ENCODE results near the gene SRGAP1. TPM values are rescaled to one million over a fixed set of nuclear protein-coding genes. Genes with fewer than 3 reads are reported as not detected.

The SRGAP1 gene
- total RNA-seq, 1 donor from 2014 or later: 2.3 TPM

DNA sequence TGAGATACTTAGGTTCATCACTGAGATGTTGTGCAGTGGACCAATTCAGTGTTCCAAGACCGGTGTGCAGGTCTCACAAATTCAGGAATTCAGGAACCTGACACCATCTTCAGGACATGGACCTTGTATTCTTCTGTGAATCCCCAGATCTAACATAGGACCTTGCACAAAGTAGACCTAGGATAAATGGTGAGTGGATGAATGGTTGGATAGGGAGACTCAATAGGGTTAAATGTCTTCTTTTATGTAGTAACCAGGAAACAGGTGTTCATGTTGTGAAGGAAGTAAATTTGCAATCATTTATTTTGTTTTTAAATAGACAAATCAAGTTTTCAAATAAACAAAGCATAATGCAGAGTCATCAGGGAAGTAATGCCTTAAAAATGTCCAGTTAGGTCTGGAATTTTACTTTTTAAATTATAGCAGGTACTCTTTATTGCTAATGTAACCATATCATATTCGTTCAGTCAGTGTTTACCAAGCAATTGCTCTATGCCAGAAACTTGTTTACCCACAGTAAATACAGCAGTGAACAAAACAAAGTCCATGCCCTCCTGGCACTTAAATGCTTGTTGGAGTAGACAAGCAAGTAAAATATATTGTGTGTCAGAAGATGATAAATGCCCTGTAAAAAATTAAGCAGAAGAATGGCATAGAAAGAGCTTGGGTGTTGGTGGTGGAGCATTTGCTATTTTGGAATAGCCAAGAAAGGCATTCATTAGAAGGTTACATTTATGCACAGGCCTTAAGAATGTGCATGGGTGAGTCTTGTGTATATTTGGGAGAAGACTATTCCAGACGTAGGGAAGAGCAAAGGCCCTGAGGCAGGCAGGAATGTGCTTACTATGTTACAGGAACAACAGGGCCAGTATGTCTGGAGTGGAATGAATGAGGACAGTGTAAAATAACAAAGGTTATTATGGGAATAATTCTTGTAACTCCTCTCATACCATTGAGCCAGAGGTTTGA, 38.5 kb upstream of the SRGAP1 start:
- H3K36me3 ChIP-seq: peaks cover 33% of the 10 kb centered on the region
- no peak for DNase-seq
- no peak overlapping the region for H3K4me3 ChIP-seq
- intact Hi-C loops (cut with micrococcal nuclease): no loop called here
- H3K27me3 ChIP-seq (ENCODE audit: low read depth): no peaks in the 10 kb centered on the region
- H3K27ac ChIP-seq (replicated peaks): no peak overlapping the region
- H3K9me3 ChIP-seq (replicated peaks): no peaks in the 10 kb centered on the region
- peaks cover 5% of the 10 kb centered on the region for H3K4me1 ChIP-seq
- TF ChIP-seq, protein P1, sequence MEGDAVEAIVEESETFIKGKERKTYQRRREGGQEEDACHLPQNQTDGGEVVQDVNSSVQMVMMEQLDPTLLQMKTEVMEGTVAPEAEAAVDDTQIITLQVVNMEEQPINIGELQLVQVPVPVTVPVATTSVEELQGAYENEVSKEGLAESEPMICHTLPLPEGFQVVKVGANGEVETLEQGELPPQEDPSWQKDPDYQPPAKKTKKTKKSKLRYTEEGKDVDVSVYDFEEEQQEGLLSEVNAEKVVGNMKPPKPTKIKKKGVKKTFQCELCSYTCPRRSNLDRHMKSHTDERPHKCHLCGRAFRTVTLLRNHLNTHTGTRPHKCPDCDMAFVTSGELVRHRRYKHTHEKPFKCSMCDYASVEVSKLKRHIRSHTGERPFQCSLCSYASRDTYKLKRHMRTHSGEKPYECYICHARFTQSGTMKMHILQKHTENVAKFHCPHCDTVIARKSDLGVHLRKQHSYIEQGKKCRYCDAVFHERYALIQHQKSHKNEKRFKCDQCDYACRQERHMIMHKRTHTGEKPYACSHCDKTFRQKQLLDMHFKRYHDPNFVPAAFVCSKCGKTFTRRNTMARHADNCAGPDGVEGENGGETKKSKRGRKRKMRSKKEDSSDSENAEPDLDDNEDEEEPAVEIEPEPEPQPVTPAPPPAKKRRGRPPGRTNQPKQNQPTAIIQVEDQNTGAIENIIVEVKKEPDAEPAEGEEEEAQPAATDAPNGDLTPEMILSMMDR (IDR thresholded peaks at IDR 0.05; ENCODE audit: borderline replicate concordance): no peak

DNA sequence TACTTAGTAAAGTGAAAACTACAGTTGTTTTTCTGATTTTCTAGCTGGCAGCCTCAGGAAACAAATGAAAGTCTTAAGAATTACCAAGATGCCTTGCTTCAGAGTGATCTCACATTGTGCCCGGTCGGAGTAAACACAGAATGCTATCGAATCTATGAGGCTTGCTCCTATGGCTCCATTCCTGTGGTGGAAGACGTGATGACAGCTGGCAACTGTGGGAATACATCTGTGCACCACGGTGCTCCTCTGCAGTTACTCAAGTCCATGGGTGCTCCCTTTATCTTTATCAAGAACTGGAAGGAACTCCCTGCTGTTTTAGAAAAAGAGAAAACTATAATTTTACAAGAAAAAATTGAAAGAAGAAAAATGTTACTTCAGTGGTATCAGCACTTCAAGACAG, 35.9 kb upstream of the SRGAP1 start:
- peaks cover 5% of the 10 kb centered on the region for H3K4me1 ChIP-seq
- H3K27ac ChIP-seq (replicated peaks): no peak overlapping the region
- H3K9me3 ChIP-seq (replicated peaks): no peaks in the 10 kb centered on the region
- H3K36me3 ChIP-seq: peaks cover 33% of the 10 kb centered on the region
- no peaks in the 10 kb centered on the region for H3K27me3 ChIP-seq (ENCODE audit: low read depth)
- intact Hi-C loops (cut with micrococcal nuclease): no loop called here
- no peak overlapping the region for H3K4me3 ChIP-seq
- TF ChIP-seq, protein P1 (IDR thresholded peaks at IDR 0.05; ENCODE audit: borderline replicate concordance): no peak
- no peak for DNase-seq

GRCh38 chr12:63809566-63809965, 34.9 kb upstream of the SRGAP1 start:
- no peaks in the 10 kb centered on the region for H3K27me3 ChIP-seq (ENCODE audit: low read depth)
- no peaks in the 10 kb centered on the region for H3K9me3 ChIP-seq (replicated peaks)
- DNase-seq: no peak
- peaks cover 5% of the 10 kb centered on the region for H3K4me1 ChIP-seq
- intact Hi-C loops (cut with micrococcal nuclease): no loop called here
- H3K36me3 ChIP-seq: peaks cover 33% of the 10 kb centered on the region
- no peak overlapping the region for H3K27ac ChIP-seq (replicated peaks)
- TF ChIP-seq, protein P1 (IDR thresholded peaks at IDR 0.05; ENCODE audit: borderline replicate concordance): no peak
- no peak overlapping the region for H3K4me3 ChIP-seq

DNA sequence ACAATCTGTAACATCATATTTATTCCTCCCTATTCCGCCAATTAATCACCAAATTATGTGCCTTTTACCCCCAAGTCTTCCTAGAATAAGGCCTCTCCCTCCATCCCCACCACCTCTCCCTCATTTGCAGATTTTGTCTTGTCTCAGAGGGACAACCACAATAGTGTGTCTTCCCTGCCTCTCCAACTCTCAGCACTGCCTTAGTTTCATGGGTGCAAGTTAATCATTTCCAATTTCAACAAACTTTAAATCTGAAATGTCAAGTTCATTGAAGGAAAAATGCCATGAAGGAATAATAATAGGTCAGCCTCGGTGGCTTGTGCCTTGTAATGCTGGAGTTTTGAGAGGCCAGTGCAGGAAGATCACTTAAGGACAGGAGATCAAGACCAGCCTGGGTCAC, 33.2 kb upstream of the SRGAP1 start:
- TF ChIP-seq, protein P1 (IDR thresholded peaks at IDR 0.05; ENCODE audit: borderline replicate concordance): no peak
- peaks cover 22% of the 10 kb centered on the region for H3K36me3 ChIP-seq
- H3K27me3 ChIP-seq (ENCODE audit: low read depth): no peaks in the 10 kb centered on the region
- H3K4me1 ChIP-seq: peaks cover 5% of the 10 kb centered on the region
- H3K4me3 ChIP-seq: no peak overlapping the region
- no peaks in the 10 kb centered on the region for H3K9me3 ChIP-seq (replicated peaks)
- DNase-seq: no peak
- H3K27ac ChIP-seq (replicated peaks): no peak overlapping the region
- intact Hi-C loops (cut with micrococcal nuclease): no loop called here

DNA sequence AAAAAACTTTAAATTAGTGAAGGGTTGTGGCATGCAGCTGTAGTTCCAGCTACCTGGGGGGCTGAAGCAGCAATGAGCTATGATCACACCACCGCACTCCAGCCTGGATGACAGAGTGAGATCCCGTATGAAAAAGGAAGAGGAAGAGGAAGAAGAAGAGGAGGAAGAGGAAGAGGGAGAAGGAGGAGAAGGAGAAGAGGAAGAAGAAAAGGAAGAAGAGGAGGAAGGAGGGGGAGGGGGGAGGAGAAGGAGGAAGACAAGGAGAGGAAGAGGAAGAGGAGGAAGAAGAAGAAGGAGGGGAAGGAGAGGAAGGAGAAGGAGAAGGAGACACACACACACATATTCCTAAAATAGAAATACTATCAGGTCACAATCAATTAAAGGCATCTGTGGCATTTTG, 32.7 kb upstream of the SRGAP1 start:
- Histone ChIP-seq H3K4me3 (no peak overlapping the region), H3K9me3 (replicated peaks) (no peaks in the 10 kb centered on the region), H3K27ac (replicated peaks) (no peak overlapping the region), H3K4me1 (peaks cover 5% of the 10 kb centered on the region), H3K27me3 (ENCODE audit: low read depth) (no peaks in the 10 kb centered on the region), H3K36me3 (peaks cover 18% of the 10 kb centered on the region)
- intact Hi-C loops (cut with micrococcal nuclease): no loop called here
- no peak for DNase-seq
- TF ChIP-seq, protein P1 (IDR thresholded peaks at IDR 0.05; ENCODE audit: borderline replicate concordance): no peak

Data from left ventricle myocardium inferior (tissue), 1 donor.